CD4-positive, alpha-beta T cell treated with Interleukin-21 for 1 hour (primary cell): ENCODE data around the gene POLR1A.

Experiments used
- DNase-seq: peaks from one replicate; pipeline ENCODE4 v3.0.0-alpha.2; 2020

The POLR1A gene

DNA sequence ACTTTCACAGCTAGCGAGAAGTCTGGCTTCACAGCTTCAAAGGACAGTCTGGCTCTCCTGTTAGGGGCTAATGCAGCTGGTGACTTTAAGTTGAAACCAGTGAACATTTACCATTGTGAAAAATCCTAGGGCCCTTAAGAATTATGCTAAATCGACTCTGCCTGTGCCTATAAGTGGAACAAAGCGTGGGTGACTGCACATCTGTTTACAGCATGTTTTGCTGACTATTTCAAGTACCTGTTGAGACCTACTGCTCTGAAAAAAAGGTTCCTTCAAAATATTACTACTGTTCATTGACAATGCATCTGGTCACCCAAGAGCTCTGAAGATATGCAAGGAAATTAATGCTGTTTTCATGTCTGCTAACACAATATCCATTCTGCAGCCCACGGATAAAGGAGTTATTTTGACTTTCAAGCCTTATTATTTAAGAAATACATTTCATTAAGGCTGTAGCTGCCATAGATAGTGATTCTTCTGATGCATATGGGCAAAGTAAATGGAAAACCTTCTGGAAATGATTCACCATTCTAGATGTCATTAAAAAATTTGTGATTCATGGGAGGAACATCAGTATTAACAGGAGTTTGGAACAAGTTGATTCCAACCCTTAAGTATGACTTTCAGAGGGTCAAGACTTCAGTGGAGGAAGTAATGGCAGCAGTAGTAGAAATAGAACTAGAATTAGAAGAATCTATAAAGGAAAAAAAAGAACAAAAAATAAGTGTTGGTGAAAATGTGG is 48.9 kb downstream of the POLR1A start:
- DNase-seq, result no peak

DNA sequence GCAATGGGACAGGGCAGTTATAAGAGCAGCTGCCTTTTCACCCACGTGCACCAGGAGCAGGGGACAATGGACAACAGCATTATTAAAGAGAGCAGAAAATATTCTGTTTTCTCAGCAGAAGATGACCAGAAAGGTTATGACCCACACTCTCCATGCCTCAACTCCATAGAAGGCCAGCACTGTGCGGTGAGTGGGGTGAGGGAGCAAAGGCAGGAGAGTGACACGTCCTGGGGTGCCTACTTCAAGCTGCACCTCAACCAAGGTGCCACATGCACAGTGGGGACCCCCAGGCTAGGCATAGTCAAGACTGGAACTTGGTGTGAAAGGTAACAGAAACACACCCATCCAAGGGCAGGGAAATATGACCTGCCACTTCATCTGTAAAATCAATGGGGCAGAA is 50.4 kb downstream of the POLR1A start:
- no peak for DNase-seq

DNA sequence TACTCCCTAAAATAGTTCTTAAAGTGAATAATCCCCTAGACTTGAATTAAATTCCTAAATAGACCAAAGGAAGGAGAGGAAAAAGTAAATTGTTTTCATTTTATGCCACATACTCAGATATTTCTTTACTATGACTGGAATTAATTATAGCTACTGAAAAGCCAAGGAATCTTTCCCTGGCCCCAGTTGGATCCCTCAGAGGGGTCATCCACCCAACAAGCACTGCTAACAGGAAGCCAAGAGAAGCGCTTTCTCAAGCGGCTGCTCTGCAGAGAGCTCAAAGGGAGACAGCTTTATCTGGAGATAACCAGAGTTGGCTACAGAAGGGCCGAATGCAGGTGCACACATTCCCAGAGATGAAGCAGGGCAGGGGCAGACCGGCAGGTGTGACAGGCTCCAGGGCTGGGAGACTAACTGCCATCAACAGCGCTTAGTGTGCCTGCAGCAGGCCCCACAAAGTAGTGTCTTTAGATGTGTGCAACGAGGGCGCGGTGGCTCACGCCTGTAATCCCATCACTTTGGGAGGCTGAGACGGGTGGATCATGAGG is 51.1 kb downstream of the POLR1A start:
- DNase-seq, result no peak

DNA sequence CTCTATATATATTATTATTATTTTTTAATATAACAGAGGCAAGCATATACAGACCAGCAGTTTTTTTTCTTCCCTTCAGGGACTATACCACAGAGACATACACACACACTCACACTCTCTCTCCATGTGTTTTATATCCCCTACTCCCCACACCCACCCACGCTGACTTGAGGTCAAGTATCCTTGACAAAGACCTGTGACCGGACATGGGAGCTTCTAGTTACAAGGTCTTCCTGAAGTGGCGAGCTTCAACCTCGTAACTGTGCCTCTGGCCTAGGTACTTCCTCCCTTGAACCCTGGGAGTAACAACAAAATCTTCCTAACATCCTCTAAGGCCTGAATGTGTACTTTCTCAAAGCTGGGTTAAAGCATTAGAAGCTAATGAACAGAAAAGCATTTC is 52.5 kb downstream of the POLR1A start:
- DNase-seq, result no peak

DNA sequence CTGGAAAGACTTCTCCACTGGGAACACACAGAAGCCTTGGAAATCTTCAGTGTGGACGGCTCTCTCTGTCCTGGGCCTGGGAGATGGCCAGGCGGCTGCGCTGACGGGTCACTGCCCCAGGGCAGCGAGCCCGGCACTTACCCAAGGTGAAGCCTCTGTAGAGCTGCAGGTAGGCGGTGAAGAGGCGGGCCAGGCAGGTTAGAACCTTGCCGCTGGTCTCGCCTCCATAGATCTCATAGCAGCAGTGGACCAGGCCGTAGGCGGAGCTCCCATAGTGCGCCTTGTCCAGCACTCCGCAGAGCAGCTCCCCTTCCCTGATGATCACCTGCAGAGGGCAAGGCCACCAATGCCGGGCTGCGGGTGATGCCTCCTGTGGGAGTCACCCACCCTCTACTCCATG is 53.0 kb downstream of the POLR1A start:
- no peak for DNase-seq

DNA sequence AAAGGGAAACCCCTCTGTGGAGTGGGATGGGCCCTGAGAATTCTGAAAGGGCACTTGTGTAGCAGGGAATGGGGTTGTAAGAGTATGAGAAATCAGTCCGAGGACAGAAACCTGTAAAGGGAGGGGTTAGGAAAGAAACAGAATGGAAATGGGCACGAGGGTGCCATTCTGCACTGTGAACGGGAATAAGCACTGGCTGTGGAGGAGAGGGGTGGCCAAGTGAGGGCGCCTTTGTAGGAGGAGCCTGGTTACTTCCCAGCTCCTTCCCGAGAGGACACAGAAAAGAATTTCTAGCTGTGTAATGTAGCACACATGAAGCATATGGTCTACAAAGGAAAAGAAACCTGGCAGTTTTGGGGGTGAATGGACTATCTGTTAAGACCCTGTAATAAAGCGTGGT is 53.4 kb downstream of the POLR1A start:
- no peak for DNase-seq

DNA sequence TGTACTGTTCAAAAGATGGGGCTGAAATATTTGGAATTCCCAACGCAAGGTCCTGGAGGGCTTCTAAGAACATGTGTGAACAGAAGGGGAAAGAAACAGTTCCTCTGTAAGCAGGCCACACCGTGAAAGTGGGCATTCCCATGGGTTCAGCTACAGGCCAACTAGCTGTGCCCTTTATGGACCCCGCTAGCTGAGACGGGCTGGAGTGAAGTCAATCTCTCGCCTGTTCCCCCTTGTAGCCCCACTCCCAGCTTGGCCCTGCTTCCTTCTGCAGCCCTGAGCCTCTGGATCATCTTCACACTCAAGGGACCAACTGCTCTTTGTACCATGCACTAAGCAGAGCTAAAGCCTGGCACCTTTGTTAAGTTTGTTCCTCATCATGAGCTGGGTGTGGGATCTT is 55.4 kb downstream of the POLR1A start:
- DNase-seq, result no peak

DNA sequence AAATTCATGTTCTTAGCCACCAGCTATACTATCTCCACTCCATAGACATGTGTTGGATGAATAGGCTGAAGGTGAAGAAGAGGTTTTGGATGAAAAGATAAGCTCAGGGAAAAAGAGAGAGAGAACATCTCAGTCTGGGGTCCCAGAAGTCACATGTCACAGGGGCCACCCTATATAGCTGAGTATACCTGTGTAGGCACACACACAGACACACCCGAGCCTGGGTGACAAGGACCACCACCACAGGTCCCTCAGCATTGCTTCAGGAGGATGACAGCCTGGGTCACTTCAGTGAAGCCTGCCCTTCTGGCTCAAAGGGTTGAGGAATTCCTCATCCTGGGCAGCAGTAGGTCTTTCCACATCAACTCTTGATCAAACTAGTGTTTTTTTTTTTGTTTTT is 56.2 kb downstream of the POLR1A start:
- DNase-seq, result no peak

DNA sequence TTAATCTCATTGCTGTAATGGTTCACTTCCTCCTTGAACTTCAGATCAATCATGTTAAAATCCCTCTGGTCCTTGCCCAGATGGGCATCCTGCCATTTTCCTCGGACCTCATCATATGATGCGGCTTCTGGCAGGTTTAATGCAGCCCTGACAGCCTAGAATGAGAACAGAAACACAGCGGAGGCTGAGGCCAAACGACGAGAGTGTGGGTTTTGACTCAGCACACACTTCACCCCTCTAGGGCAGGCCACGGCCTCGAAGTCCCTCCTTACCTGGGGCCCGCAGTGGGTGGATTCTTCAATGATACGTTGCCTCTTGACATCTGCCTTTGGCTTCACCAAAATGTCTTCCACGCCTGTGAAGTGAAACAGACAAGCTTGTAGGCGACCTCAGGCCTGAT is 56.8 kb downstream of the POLR1A start:
- DNase-seq, result no peak

DNA sequence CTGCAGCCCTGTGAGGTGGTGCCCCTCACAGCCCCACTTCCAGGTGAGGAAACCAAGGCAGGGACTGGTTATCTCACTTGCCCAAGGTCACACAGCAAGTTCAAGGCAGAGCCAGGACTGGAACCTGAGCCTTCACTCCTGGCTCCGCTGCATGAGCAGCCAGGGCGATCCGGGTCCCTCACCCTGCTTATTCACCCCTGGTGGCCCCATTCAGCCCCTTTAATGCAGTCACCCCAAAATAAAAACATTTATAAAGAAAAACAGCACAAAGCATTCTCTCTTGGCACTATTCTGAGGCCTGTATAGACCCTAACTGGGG is 57.3 kb downstream of the POLR1A start:
- no peak for DNase-seq

DNA sequence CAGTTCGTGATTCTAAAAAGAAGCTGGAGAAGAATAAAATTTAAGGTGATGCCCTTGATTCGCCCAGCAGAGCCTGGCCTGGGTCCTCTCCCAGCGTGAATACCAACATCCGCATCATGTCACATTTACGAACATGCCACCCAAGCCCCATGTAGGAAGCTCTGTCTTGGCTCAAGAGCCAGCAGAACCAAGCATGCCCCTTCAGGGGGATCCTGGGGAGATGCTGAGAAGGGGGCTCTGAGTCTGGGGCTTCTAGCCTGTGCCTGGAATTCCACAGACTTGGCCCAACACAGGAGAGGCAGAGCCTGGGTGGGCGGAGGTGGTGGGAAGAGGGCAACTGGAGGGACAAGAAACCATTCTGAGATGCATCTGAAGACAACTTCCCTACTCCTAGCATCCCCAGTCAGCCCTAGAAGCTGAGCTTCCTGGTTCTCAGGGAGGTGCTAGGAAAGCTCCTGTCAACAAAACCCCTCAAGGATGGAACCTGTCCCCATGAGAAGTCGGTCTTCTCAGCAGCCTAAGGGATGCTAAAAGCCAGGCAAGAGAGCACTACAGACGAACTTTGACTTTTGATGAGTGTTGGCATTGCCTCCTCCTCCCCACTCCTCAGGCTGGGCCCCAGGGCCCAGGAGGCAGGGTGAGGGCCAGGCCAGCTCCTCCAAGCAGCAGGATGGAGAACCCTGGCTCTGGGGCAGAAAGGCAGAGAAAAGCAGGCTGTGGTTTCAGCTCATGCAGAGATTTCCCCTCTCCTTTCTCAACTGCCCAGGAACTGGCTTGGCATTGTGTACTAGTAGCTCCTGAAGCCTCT is 57.9 kb downstream of the POLR1A start:
- no peak for DNase-seq

DNA sequence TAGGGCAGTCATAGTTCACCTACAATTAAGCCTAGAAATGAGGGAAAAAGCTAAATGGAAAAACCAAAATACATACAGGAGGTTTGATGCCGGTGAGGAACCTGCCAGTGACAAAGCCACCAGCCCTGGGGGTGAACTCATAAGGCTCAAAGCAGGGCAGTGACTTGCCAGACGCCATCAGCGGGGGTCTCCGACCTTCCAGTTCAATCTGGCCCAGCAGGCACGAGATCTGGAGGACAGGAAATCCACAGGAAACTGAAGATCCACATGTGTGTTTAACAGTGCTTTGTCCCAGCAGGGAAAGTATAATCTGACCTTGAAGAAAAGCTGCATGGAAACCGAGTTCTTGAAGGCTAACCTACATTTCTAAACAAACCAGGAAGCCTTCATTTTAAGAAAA is 60.1 kb downstream of the POLR1A start:
- no peak for DNase-seq

DNA sequence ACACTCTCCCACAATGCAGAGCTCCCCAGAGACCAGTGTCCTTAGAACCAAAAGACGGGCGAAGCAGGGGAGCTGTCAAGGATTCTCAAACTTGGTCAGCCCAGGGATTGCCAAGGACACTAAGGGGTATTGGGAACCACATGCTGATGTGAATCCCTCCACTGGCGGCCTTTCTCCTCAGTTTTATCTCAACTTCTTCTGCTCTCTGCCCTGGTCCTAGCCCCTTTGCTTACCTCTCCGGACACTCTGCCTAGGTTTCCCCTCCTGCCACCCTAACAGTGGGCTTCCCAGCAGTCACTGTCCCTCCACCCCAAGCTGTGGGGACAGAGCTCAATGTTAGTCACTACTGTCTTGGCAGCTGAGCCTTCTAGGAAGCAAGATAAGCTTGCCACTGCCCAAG is 61.1 kb downstream of the POLR1A start:
- DNase-seq, result no peak

DNA sequence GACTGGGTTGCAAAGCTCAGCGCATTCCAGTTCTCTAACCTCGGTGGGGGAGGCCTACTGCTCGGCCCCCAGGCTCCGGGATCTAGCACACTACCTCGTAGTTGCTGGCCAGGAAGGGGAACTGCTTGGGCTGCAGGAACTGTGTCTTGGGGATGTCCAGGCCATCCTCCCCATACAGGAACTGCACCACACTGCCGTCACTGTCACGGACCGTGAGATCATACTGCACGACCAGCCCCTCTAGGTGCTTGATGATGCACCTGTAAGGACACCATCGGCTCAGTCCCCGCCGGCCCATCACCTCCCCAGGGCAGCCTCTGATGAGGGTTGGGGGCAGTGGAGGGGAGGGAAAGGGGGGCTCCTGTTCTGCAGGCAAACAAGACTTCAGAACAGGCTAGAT is 61.6 kb downstream of the POLR1A start:
- DNase-seq, result no peak

DNA sequence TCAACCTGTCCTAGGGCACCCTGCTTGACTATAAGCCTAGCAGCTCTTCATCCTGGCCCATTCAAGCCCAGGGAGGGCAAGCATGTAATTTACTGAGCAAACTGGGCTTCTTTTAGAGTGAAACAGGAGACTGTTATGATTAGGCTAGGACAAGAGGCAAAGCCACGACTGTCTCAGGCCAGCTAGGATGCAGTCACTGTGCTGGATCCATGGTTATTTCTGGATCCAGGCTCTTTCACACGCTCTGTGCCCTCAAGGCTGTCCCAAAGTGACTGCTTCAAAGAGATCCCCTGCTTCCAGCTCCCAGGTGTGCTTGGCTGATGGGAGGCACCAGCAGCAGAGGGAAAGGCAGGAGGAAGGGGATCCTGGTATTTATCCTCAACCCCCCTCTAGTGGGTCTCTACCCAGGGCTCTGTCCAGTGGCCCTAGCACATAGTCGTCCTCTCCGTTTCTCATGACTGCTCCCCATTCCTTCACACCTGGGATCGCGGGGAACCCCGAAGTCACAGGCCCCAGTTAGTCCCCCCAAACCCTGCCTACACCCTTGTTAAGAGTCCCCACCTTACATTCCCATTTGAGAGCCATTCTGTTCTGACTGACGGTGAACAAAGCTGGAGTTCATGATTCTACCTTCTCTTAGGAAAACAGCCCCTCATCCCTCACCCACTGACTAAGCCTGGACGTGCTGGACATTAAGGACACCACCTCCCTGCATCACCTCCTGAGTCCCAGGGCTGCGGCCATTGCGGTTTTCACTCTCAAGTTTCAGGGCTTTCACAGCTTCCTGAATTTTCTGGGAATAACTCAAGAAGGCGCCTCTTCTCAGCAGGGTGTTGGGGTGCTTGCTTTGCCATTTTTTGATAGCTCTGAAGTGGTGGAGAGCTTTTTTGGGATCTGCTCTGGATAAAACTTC is 63.2 kb downstream of the POLR1A start:
- no peak for DNase-seq

DNA sequence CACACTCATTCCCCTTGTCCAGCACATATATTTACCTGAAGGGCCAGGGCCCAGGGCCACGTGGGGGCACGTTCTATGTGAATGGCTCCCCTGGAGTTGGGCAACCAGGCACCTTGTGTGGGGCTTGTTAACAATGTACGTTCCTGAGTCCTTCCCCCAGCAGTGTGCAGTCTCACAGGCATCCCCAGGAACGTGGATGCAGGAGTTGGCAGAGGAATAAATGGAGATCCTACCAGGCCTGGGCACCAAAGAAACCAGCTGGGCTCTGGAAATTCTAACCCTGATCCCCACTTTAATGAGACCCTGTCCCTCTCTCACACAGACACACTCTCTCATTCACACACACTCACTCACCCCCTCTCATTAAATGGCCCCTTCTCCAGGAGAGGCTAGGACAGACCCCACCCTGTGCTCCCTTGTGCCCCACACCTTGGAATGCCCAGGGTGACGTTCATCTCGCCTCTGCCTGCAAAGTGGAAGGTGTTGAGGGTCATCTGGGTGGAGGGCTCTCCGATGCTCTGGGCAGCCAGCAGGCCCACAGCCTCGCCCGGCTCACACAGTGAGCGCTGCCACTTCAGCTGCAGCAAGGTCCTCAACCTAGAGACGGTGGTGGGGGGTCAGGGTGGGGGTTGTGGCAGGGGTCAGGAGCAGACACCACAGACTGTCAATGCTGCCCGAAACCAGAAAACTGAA is 65.6 kb downstream of the POLR1A start:
- no peak for DNase-seq

DNA sequence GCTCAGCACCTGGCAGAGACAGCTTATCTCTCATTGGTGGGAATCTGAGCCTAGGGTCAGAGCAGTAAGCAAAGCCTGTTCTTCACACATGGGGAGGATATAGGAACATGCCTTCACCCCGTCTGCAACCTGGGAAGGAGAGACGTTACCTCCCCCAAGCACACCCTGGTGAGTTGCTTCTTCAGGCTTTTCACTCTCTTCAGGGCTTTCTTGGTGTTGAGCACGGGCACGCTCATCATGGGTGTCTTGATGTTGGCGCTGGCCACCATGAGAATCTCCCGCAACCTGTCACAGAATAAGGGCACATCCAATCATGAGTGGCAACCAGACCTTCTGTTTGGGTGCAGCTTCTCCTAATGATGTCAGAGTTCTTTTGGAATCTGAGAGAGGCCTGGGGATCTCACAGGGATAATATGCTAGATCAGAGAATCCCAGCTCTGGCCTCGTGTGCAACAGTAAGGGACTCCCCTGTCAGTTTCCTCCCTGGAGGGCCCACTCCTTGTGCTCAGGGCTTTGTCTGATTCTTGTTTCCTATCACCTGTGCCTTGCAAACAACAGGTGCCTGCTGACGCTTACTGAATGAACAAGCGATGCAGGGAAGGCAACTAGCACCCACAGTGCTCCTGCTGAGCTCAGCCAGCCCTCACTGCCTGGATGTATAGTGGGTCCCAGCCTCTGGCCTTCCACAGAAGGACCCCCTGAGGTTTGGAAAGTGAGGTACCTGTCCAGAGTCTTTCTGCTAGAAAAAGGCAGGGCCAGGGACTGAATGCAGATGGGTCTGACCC is 66.3 kb downstream of the POLR1A start:
- DNase-seq, result no peak

DNA sequence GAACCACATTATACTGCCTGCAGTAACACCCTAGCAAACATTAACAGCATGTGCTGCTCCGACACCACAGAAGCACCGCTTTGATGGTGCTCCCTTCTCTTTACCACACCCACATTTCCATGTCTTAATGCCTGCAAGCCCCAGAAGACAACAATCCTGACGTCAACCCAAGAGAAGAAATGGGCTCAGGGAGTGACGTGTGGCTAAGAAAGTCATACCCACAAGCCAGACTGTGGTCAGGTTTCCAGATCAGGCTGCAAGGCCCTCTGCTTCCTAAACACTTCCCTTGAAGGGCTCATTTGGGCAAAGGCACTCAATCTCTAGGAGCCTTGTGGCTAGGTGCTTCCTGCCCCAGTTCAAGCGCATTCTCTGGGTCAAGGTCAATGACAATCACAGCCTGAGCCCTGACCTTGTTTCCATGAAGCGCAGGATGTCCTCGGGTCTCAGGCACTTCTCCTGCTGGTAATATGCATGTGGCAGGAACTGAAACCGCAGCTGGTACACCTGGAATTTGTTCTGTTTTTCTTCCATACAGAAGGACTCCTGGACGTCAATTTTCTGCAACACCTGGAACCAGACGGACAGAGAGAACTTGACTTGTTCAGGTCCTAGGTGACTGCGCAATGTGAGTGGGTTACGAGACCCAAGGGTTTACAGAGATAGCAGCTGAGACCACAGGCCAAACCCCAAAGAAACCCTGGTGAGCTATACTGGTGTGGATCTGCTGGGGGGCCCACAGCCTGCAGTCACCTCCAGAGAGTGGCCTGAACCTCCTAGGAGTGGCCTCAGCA is 67.2 kb downstream of the POLR1A start:
- peak; percentile 86 for DNase-seq

DNA sequence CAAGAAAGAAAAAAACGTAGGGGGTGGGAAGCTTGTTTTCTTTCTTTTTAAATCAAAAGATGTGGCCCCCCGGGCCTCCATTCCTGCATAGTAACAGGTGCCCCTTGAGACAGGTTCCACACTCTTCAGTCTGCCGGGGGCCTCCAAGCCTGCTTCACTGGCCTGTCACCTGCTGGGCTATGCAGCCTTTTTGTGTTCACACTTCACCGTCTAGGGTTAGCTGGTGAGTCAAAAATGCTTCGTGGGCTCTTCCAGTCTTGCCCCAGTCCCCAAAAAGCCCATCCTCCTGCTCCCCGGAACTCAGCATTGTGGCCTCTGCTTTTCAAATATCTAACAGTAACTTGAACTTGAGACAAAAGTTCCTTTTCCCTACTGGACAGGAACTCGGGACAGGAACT is 67.9 kb downstream of the POLR1A start:
- no peak for DNase-seq

DNA sequence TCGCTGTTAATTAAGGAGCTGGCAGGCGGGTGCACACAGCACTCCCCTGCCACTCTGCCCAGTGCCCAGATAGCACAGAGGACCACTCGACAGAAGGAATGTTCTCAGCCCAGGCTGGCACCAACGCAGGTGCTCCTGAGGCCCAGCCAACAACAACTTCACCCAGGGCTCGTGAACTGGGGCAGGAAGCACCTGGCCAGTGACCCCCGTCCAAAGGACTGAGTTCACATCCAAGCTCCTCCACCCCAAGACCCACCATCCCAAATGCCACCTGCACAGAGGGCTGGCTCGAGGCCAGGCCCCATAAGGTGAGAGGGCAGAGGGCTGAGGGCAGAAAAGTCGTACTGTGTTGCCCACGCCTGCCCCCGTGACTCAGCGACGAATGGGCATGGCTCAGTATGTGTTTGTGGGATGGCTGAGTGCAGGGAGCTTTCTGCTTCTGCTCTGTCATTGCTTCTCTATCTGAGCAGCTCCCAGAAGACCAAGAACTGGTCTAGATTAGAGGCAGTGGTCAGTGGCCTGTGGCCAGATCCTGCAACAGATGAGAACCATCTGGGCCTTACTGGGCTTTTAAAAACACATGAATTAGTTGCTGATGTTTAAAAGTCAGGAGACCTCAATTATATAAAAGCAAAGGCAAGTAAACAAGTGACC is 68.4 kb downstream of the POLR1A start:
- peak; percentile 38 for DNase-seq
